GM06990 (cell line): ENCODE data around the gene VPS11.

Experiments used
- DNase-seq: peaks from one replicate; pipeline ENCODE4 v3.0.0-alpha.2; 2011; ENCODE audit not compliant: insufficient read length; ENCODE audit errors: extremely low read depth
- H3K27me3 ChIP-seq: replicated peaks from 2 replicates; pipeline ENCODE4 v1.6.0; 2011; ENCODE audit warnings: low read length; ENCODE audit not compliant: control insufficient read depth, insufficient read depth
- H3K36me3 ChIP-seq: 2 replicates; pipeline ENCODE4 v1.5.1; 2011; ENCODE audit warnings: low read length; ENCODE audit not compliant: control insufficient read depth, insufficient read depth
- H3K4me3 ChIP-seq: replicated peaks from 2 replicates; pipeline ENCODE4 v1.5.1; 2011; ENCODE audit warnings: low read depth, mild to moderate bottlenecking, control low read depth, low read length
- CTCF ChIP-seq: IDR thresholded peaks from 2 replicates; pipeline ENCODE4 v1.5.1; 2011; ENCODE audit warnings: low read length, control low read depth, mild to moderate bottlenecking, inconsistent platforms; ENCODE audit not compliant: insufficient read depth, poor library complexity, severe bottlenecking

VPS11 gene

GRCh38 chr11:119103793-119104192 is 36.2 kb downstream of the VPS11 start:
- no peaks in the 10 kb centered on the region for H3K36me3 ChIP-seq
- DNase-seq, result no peak
- no peak overlapping the region for H3K4me3 ChIP-seq
- TF ChIP-seq CTCF, result no peak
- no peaks in the 10 kb centered on the region for H3K27me3 ChIP-seq

- H3K4me3 ChIP-seq, result peak within 1 kb of the TSS; percentile 88
- peaks cover 9% of the 10 kb centered on the region for H3K36me3 ChIP-seq
- TF ChIP-seq CTCF, result no peak
- DNase-seq, result peak; percentile 95
- no peaks in the 10 kb centered on the region for H3K27me3 ChIP-seq
These were observed 39.2 kb downstream of the VPS11 start, which contains the start of gene C2CD2L for GRCh38 chr11:119106564-119107537. TSS of gene C2CD2L (plus strand) at chr11:119107344. CDS start at chr11:119107742, 398 bp downstream.

GRCh38 chr11:119107538-119108145 is 40.0 kb downstream of the VPS11 start:
- no peaks in the 10 kb centered on the region for H3K27me3 ChIP-seq
- H3K36me3 ChIP-seq, result peaks cover 16% of the 10 kb centered on the region
- no peak for TF ChIP-seq CTCF
- peak overlapping the region; percentile 88 for H3K4me3 ChIP-seq
- no peak for DNase-seq

- Histone ChIP-seq H3K4me3 (peak overlapping the region; percentile 88), H3K27me3 (no peaks in the 10 kb centered on the region), H3K36me3 (peaks cover 19% of the 10 kb centered on the region)
- no peak for TF ChIP-seq CTCF
- DNase-seq, result no peak
These were observed 40.7 kb downstream of the VPS11 start for GRCh38 chr11:119108146-119108856.

GRCh38 chr11:119108857-119109221 is 41.2 kb downstream of the VPS11 start:
- H3K4me3 ChIP-seq, result peak overlapping the region; percentile 88
- no peak for TF ChIP-seq CTCF
- DNase-seq, result no peak
- peaks cover 22% of the 10 kb centered on the region for H3K36me3 ChIP-seq
- no peaks in the 10 kb centered on the region for H3K27me3 ChIP-seq
